Measurements from ENCODE around the gene LTB.

LTB gene

GRCh38 chr6:31546958-31547726 lies 35.1 kb downstream of the LTB start, which contains the start of gene NFKBIL1:
NFKBIL1 (plus strand) TSS chr6:31547608; CDS start chr6:31547695, 87 bp downstream.
- DNase-seq = peak; percentile 95 to 99

GRCh38 chr6:31546339-31546957 lies 35.8 kb downstream of the LTB start, which contains the start of gene ATP6V1G2:
ATP6V1G2 (minus strand) TSS chr6:31546608; CDS start chr6:31546559, 49 bp downstream.
- DNase-seq = peak; percentile 88 to 95

GRCh38 chr6:31545291-31545690 lies 36.9 kb downstream of the LTB start:
- DNase-seq = no peak

- DNase-seq = no peak
Observed at GRCh38 chr6:31544676-31545075, 37.5 kb downstream of the LTB start.

- no peak for DNase-seq
Observed at GRCh38 chr6:31543639-31544038, 38.6 kb downstream of the LTB start.

- peak; percentile 93 to 98 for DNase-seq
Observed at GRCh38 chr6:31541658-31542521, 40.3 kb downstream of the LTB start, which contains the start of gene DDX39B. DDX39B (minus strand) TSS chr6:31542003; CDS start chr6:31540532, 1,471 bp downstream.

GRCh38 chr6:31541059-31541657 lies 41.1 kb downstream of the LTB start:
- DNase-seq = no peak

GRCh38 chr6:31540640-31541039 lies 41.6 kb downstream of the LTB start:
- DNase-seq = no peak

GRCh38 chr6:31538805-31539400 lies 43.3 kb downstream of the LTB start:
- no peak for DNase-seq

GRCh38 chr6:31535538-31536324 lies 46.5 kb downstream of the LTB start:
- no peak for DNase-seq

GRCh38 chr6:31534521-31535040 lies 47.6 kb downstream of the LTB start:
- DNase-seq = no peak

- DNase-seq = no peak
Observed at GRCh38 chr6:31534011-31534410, 48.2 kb downstream of the LTB start.

- DNase-seq = no peak
Observed at GRCh38 chr6:31533455-31533841, 48.8 kb downstream of the LTB start.

GRCh38 chr6:31532644-31533454 lies 49.4 kb downstream of the LTB start:
- DNase-seq = no peak

GRCh38 chr6:31531771-31532643 lies 50.2 kb downstream of the LTB start:
- DNase-seq = no peak

- DNase-seq = no peak
Observed at GRCh38 chr6:31531162-31531561, 51.1 kb downstream of the LTB start.

- no peak for DNase-seq
Observed at GRCh38 chr6:31530659-31531058, 51.6 kb downstream of the LTB start.
